Right atrium auricular region (tissue), 2 donors: ENCODE data around the gene GPSM1. TPM values are rescaled to one million over a fixed set of nuclear protein-coding genes. Genes with fewer than 3 reads are reported as not detected.

Experiments
- DNase-seq: peaks from one replicate; pipeline ENCODE4 v3.0.0-alpha.2; 2019; ENCODE audit warnings: low spot score
- H3K27ac ChIP-seq, 2 donors: fragments of 200-600 bp; sonication (generic); 1 replicate in 1 of 2; 2 replicates in 1 of 2; pipeline ENCODE4 v1.5.1; 2016 to 2019
- H3K27me3 ChIP-seq, 2 donors: fragments of 200-600 bp; sonication (generic); one replicate each; pipeline versions ENCODE4 v1.5.1 to v1.6.0; 2017 to 2019
- H3K36me3 ChIP-seq: fragments of 200-600 bp; sonication (generic); one replicate; pipeline ENCODE4 v1.5.1; 2016
- H3K4me1 ChIP-seq, 2 donors: fragments of 200-600 bp; sonication (generic); one replicate each; pipeline versions ENCODE4 v1.5.1 to v1.6.0; 2017 to 2019
- H3K4me3 ChIP-seq, 2 donors: fragments of 200-600 bp; sonication (generic); 1 replicate in 1 of 2; 2 replicates in 1 of 2; pipeline ENCODE4 v1.5.1; 2017 to 2019; ENCODE audit warnings: mild to moderate bottlenecking in 1 of 2, moderate library complexity in 1 of 2
- H3K9me3 ChIP-seq, 2 donors: fragments of 200-600 bp; sonication (generic); one replicate each; pipeline ENCODE4 v1.5.1; 2019
- total RNA-seq, 2 donors: library from RNA; depleted of rRNA; stranded (reverse); fragments of >200 nt; gene quantifications; one replicate each; pipeline ENCODE4 v1.1.0, GENCODE V29; 2016
- TF ChIP-seq, protein P1 (sequence below), 2 donors: fragments of 200-600 bp; sonication (generic); IDR thresholded peaks; one replicate each; pipeline ENCODE4 v1.5.1; 2019; ENCODE audit warnings: antibody characterized with exemption in 2 of 2

Gene GPSM1
- total RNA-seq, 2 donors from 2014 or later, result 39.4 to 44.5 TPM

DNA sequence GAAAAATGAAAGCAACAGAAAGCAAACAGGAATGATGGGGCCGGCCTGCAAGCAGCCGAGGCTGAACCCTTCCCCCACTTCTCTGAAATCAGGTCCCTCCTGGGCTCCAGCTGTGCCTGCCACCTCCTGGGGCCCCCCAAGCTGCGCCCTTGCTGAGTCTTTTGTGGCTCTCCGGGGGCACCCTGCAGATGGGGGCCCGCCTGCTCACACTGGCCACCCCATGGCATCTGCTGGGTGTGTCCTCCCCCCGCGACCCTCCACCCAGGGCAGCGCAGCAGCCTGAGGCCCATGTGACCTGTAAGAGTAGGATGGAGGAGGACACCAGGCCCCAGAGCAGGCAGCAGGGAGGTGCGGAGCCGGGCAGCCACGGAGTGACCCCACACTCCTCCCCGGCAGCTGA lies 5.7 kb downstream of the GPSM1 start:
- TF ChIP-seq, protein P1, sequence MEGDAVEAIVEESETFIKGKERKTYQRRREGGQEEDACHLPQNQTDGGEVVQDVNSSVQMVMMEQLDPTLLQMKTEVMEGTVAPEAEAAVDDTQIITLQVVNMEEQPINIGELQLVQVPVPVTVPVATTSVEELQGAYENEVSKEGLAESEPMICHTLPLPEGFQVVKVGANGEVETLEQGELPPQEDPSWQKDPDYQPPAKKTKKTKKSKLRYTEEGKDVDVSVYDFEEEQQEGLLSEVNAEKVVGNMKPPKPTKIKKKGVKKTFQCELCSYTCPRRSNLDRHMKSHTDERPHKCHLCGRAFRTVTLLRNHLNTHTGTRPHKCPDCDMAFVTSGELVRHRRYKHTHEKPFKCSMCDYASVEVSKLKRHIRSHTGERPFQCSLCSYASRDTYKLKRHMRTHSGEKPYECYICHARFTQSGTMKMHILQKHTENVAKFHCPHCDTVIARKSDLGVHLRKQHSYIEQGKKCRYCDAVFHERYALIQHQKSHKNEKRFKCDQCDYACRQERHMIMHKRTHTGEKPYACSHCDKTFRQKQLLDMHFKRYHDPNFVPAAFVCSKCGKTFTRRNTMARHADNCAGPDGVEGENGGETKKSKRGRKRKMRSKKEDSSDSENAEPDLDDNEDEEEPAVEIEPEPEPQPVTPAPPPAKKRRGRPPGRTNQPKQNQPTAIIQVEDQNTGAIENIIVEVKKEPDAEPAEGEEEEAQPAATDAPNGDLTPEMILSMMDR (IDR thresholded peaks at IDR 0.05), result no peak
- no peak overlapping the region for H3K27ac ChIP-seq

DNA sequence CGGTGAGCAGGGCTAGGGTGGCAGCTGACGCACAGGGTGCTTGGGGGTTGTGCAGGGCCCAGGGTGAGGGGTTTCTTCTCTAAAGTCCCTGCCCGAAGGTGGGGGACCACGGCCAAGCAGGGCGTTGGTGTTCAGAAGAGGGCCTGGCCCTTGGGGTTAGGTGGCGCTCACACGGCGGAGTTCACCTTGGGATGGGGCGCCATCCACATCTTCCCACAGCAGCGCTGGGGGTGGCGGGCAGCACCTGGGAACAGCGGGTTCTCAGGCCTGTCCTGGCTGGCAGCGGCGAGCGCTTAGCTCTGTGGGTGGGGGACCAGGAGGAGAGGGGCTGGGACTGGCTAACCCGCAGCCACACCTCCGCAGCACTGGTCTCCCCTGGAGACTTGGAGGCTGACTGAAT lies 6.1 kb downstream of the GPSM1 start:
- H3K27me3 ChIP-seq, result no peaks in the 10 kb centered on the region
- H3K9me3 ChIP-seq, result no peaks in the 10 kb centered on the region
- no peak overlapping the region for H3K27ac ChIP-seq
- TF ChIP-seq, protein P1 (IDR thresholded peaks at IDR 0.05), result no peak
- peaks cover 0 to 30% of the 10 kb centered on the region in 2 donors for H3K4me1 ChIP-seq
- DNase-seq, result no peak
- H3K4me3 ChIP-seq, result no peak overlapping the region
- peaks cover 23% of the 10 kb centered on the region for H3K36me3 ChIP-seq

More for the DNA sequence above, 5.7 kb downstream of the GPSM1 start:
- Histone ChIP-seq H3K27me3 (no peaks in the 10 kb centered on the region), H3K4me3 (no peak overlapping the region), H3K9me3 (no peaks in the 10 kb centered on the region), H3K36me3 (peaks cover 20% of the 10 kb centered on the region), H3K4me1 (peaks cover 0 to 34% of the 10 kb centered on the region in 2 donors)
- DNase-seq, result no peak

DNA sequence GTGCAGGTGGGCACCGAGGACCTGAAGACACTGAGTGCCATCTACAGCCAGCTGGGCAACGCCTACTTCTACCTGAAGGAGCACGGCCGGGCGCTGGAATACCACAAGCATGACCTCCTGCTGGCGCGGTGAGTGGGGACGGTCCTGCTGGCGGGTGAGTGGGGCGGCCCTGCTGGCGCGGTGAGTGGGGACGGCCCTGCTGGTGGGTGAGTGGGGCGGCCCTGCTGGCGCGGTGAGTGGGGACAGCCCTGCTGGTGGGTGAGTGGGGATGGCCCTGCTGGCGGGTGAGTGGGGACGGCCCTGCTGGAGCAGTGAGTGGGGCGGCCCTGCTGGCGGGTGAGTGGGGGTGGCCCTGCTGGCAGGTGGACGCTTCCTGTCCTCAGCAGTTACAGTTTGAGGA lies 7.2 kb downstream of the GPSM1 start:
- peaks cover 26% of the 10 kb centered on the region for H3K36me3 ChIP-seq
- no peaks in the 10 kb centered on the region for H3K27me3 ChIP-seq
- H3K4me3 ChIP-seq, result no peak overlapping the region
- TF ChIP-seq, protein P1 (IDR thresholded peaks at IDR 0.05), result no peak
- H3K27ac ChIP-seq, result no peak overlapping the region
- DNase-seq, result no peak
- peaks cover 0 to 22% of the 10 kb centered on the region in 2 donors for H3K4me1 ChIP-seq
- H3K9me3 ChIP-seq, result no peaks in the 10 kb centered on the region

DNA sequence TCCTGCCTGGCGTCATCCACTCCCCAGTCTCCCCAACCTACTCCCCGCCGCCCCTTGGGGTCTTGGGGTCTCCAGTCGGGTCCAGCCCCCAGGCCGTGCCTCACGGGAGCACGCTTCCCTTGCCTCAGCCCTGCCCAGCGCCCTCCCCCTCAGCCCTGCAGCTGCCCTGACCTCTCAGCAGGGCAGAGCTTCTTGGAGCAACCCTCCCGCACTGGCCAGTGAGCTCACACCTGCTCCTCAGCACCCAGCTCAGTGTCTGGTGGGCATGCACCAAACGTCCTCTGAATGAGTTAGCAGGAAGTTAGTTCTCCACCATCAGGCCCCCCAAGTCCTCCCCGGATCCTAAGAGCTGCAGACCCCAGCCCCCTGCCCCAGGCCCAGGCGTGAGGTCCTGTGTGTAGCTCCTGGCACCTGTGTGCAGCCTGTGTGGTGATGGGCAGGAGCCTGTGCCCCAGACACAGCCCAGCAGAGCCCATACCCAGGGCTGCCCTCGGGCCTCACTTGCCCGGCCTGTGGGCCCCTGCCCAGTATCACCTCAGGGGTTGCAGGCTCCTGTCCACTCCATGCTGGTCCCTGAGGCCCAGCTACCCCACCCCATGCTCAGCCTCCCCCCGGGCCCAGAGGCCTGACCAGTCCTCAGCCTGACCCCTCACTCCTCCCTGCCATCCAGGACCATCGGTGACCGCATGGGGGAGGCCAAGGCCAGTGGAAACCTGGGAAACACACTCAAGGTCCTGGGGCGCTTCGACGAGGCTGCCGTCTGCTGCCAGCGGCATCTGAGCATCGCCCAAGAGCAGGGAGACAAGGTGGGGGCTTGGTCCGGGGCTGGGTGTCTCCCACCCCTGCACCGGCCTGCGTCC lies 8.2 kb downstream of the GPSM1 start:
- Histone ChIP-seq H3K36me3 (peaks cover 26% of the 10 kb centered on the region), H3K9me3 (no peaks in the 10 kb centered on the region), H3K4me1 (peaks cover 0 to 18% of the 10 kb centered on the region in 2 donors), H3K27ac (peak overlapping the region; percentile 16 to 36), H3K27me3 (no peaks in the 10 kb centered on the region), H3K4me3 (no peak overlapping the region)
- DNase-seq, result no peak
- TF ChIP-seq, protein P1 (IDR thresholded peaks at IDR 0.05), result no peak

DNA sequence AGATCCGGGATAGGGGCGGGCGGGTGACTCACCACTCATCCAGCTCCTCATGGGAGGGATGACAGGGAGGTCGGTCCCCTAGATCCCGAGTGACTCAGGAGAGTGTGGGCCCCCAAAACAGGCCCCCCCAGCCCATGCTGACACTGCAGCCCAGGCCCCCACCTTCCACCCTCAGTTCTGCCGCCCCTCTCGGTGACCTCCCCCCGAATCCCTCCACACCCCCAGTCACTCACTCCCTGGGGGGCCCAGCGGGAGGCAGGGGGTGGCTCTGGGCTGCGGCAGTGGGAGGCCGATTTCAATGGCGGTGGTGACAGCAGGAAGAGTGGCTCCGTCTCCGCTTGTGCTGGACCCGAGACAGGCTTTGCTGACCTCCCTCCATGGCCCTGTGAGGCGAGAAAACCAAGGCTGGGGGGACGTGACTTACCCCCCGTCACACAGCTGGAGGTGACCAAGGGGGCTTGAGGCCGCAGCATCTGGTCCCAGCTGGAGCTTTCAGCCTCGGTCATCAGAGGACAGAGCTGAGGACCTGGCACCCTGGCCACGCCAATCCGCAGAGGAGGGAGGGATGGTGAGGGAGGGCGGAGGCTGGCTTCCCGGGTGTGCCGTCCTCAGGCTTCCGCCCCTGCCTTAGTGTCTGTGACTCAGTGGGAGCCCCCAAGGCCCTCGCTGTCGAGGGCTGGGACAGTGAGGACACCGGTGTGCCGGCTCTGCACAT lies 9.0 kb downstream of the GPSM1 start:
- H3K27ac ChIP-seq, result peak overlapping the region; percentile 16 to 36
- peaks cover 0 to 22% of the 10 kb centered on the region in 2 donors for H3K4me1 ChIP-seq
- DNase-seq, result no peak
- no peaks in the 10 kb centered on the region for H3K9me3 ChIP-seq
- no peaks in the 10 kb centered on the region for H3K27me3 ChIP-seq
- TF ChIP-seq, protein P1 (IDR thresholded peaks at IDR 0.05), result no peak
- peaks cover 26% of the 10 kb centered on the region for H3K36me3 ChIP-seq
- H3K4me3 ChIP-seq, result no peak overlapping the region
